GM19452 (cell line): Measurements from ENCODE around the gene PTGR3.

Experiments used
- ATAC-seq: cut with Tn5 transposase; IDR thresholded peaks from one replicate; pipeline ENCODE4 v1.9.1; 2021; ENCODE audit not compliant: unreplicated experiment

The PTGR3 gene

GRCh38 chr18:75216212-75216910, 7.4 kb upstream of the PTGR3 start:
- ATAC-seq = no peak

- no peak for ATAC-seq
Measured at GRCh38 chr18:75215663-75216062, 6.7 kb upstream of the PTGR3 start.

- no peak for ATAC-seq
Measured at GRCh38 chr18:75214766-75215510, 6.0 kb upstream of the PTGR3 start.

GRCh38 chr18:75214332-75214690, 5.4 kb upstream of the PTGR3 start:
- ATAC-seq = no peak

GRCh38 chr18:75213611-75214331, 4.8 kb upstream of the PTGR3 start:
- no peak for ATAC-seq

GRCh38 chr18:75212751-75213090, 3.8 kb upstream of the PTGR3 start:
- no peak for ATAC-seq

GRCh38 chr18:75211953-75212750, 3.2 kb upstream of the PTGR3 start:
- ATAC-seq = no peak

GRCh38 chr18:75211626-75211952, 2.6 kb upstream of the PTGR3 start:
- ATAC-seq = no peak

GRCh38 chr18:75211002-75211621, 2.2 kb upstream of the PTGR3 start:
- no peak for ATAC-seq

- ATAC-seq = peak; percentile 34
Measured at GRCh38 chr18:75210274-75211001, 1.5 kb upstream of the PTGR3 start, which contains the start of gene TSHZ1. Gene TSHZ1 (plus strand): TSS chr18:75210797. CDS start chr18:75211877, 1,080 bp downstream.

GRCh38 chr18:75209951-75210258, 966 bp upstream of the PTGR3 start:
- no peak for ATAC-seq

GRCh38 chr18:75208836-75209128, 157 bp downstream of the PTGR3 start:
- peak; percentile 14 for ATAC-seq

GRCh38 chr18:75208155-75208835, 644 bp downstream of the PTGR3 start:
- ATAC-seq = peak; percentile 6

- no peak for ATAC-seq
Measured at GRCh38 chr18:75207310-75208154, 1.4 kb downstream of the PTGR3 start.

GRCh38 chr18:75206452-75207309, 2.3 kb downstream of the PTGR3 start:
- no peak for ATAC-seq

- no peak for ATAC-seq
Measured at GRCh38 chr18:75205514-75206132, 3.3 kb downstream of the PTGR3 start.

GRCh38 chr18:75204732-75205513, 4.0 kb downstream of the PTGR3 start:
- no peak for ATAC-seq
